Endothelial cell of umbilical vein (primary cell): ENCODE results near the gene RAB3C. TPM values are rescaled to one million over a fixed set of nuclear protein-coding genes. Genes with fewer than 3 reads are reported as not detected.

Source experiments
- BruUV-seq: library from RNA; stranded (reverse); fragments of 400-500 nt; replicated peaks from 2 replicates; lab custom pipeline; 2021; lab: Mats Ljungman, UMichigan
- CTCF ChIA-PET: fragments of 300-600, 350-600 bp; sonication (Branson Sonifier 250); formaldehyde crosslinking; loops from one replicate; lab custom pipeline; 2021; ENCODE audit warnings: antibody characterized with exemption, inconsistent platforms; lab: Charles Lee
- POLR2A ChIA-PET: fragments of 300-600, 350-600 bp; sonication (Branson Sonifier 250); formaldehyde crosslinking; loops from one replicate; lab custom pipeline; 2021; ENCODE audit warnings: antibody characterized with exemption, inconsistent platforms; lab: Charles Lee
- DNase-seq: peaks from one replicate; pipeline ENCODE4 v3.0.0-alpha.2; 2011; ENCODE audit warnings: low read depth, low spot score
- FAIRE-seq: peaks from 2 replicates; lab custom pipeline; 2011; peaks lifted over from hg19 to GRCh38; lab: Jason Lieb, UNC
- H2AFZ ChIP-seq: 2 replicates; pipeline ENCODE4 v1.6.0; 2012; ENCODE audit warnings: low read depth, low read length, control low read depth, inconsistent platforms
- H3K27ac ChIP-seq: 2 replicates; pipeline ENCODE4 v1.5.1; 2011; ENCODE audit warnings: low read depth, mild to moderate bottlenecking, control low read depth, low read length, moderate library complexity; ENCODE audit not compliant: insufficient read depth
- H3K27me3 ChIP-seq, 2 experiments: 2 replicates each; pipeline versions ENCODE4 v1.6.0 to v1.6.1; 2011; ENCODE audit warnings: low read length in 2 of 2, mixed read lengths in 1 of 2; ENCODE audit not compliant: control insufficient read depth in 2 of 2, insufficient read depth in 2 of 2
- H3K36me3 ChIP-seq, 2 experiments: 2 replicates in 1 of 2; 3 replicates in 1 of 2; pipeline ENCODE4 v1.5.1; 2011; ENCODE audit warnings: low read length in 2 of 2, mild to moderate bottlenecking in 1 of 2, moderate library complexity in 1 of 2; ENCODE audit not compliant: control insufficient read depth in 2 of 2, insufficient read depth in 2 of 2; ENCODE audit errors: extremely low read depth in 1 of 2
- H3K4me1 ChIP-seq: 3 replicates; pipeline ENCODE4 v1.5.1; 2011; ENCODE audit warnings: mild to moderate bottlenecking, low read length; ENCODE audit not compliant: control insufficient read depth, insufficient read depth; ENCODE audit errors: extremely low read depth
- H3K4me2 ChIP-seq: 2 replicates; pipeline ENCODE4 v1.6.1; 2011; ENCODE audit warnings: low read length, control low read depth, mixed read lengths; ENCODE audit not compliant: insufficient read depth
- H3K4me3 ChIP-seq, 3 experiments: fragments of 200-600 bp in 1 of 3; sonication (generic), shearing (Covaris generic) in 1 of 3; replicated peaks in 1 of 3; 2 replicates each; pipeline ENCODE4 v1.5.1; 2011 to 2016; ENCODE audit warnings: control low read depth in 3 of 3, low read length in 3 of 3, mild to moderate bottlenecking in 2 of 3, inconsistent platforms in 1 of 3, low read depth in 1 of 3, moderate library complexity in 1 of 3; ENCODE audit not compliant: insufficient read depth in 1 of 3
- H3K79me2 ChIP-seq: 2 replicates; pipeline ENCODE4 v1.6.0; 2012; ENCODE audit warnings: low read length, inconsistent platforms; ENCODE audit not compliant: control insufficient read depth, insufficient read depth
- H3K9ac ChIP-seq: replicated peaks from 2 replicates; pipeline ENCODE3; 2011; ENCODE audit warnings: low read length, control low read depth; ENCODE audit not compliant: insufficient read depth; ENCODE audit errors: extremely low read depth
- H3K9me1 ChIP-seq: replicated peaks from 3 replicates; pipeline ENCODE4 v1.6.0; 2011; ENCODE audit warnings: mild to moderate bottlenecking, low read length; ENCODE audit not compliant: control insufficient read depth, insufficient read depth; ENCODE audit errors: extremely low read depth
- H3K9me3 ChIP-seq: replicated peaks from 2 replicates; pipeline ENCODE4 v1.5.1; 2012; ENCODE audit warnings: low read length, inconsistent platforms; ENCODE audit not compliant: control insufficient read depth, insufficient read depth
- H4K20me1 ChIP-seq: replicated peaks from 2 replicates; pipeline ENCODE3; 2011; ENCODE audit warnings: mild to moderate bottlenecking, low read length; ENCODE audit not compliant: control insufficient read depth, insufficient read depth; ENCODE audit errors: extremely low read depth
- EZH2 ChIP-seq: IDR thresholded peaks from 2 replicates; pipeline ENCODE4 v1.6.1; 2012; ENCODE audit warnings: borderline replicate concordance, low read depth, mild to moderate bottlenecking, moderate library complexity, low read length, inconsistent platforms; ENCODE audit not compliant: severe bottlenecking
- FOS ChIP-seq: IDR thresholded peaks from 2 replicates; pipeline ENCODE4 v1.6.1; 2011; ENCODE audit warnings: mild to moderate bottlenecking, low read length, moderate library complexity, borderline replicate concordance; ENCODE audit not compliant: insufficient read depth
- GATA2 ChIP-seq: IDR thresholded peaks from 2 replicates; pipeline ENCODE4 v1.7.0; 2011; ENCODE audit warnings: low read depth, mild to moderate bottlenecking, moderate library complexity, mixed read lengths, low read length; ENCODE audit not compliant: insufficient read length, insufficient read depth
- JUN ChIP-seq: IDR thresholded peaks from 2 replicates; pipeline ENCODE4 v1.6.1; 2011; ENCODE audit warnings: borderline replicate concordance, low read depth; ENCODE audit not compliant: insufficient read length, insufficient read depth
- MYC ChIP-seq: IDR thresholded peaks from one replicate; pipeline ENCODE4 v1.6.1; 2011; ENCODE audit warnings: mild to moderate bottlenecking, low read depth, low read length
- POLR2A ChIP-seq: IDR thresholded peaks from 2 replicates; pipeline ENCODE4 v1.6.1; 2012; ENCODE audit warnings: low read depth, mild to moderate bottlenecking, control low read depth, low read length
- POLR2AphosphoS5 ChIP-seq: IDR thresholded peaks from 2 replicates; pipeline ENCODE4 v1.6.1; 2012; ENCODE audit warnings: low read depth, mild to moderate bottlenecking, control low read depth, low read length, moderate library complexity; ENCODE audit not compliant: insufficient read depth
- dilution Hi-C: fragments of 300-500 bp; cut with MboI; formaldehyde crosslinking; loops from one replicate; pipeline ENCODE4 v1.15.0; 2019; ENCODE audit warnings: low sequenced_read_pairs; ENCODE audit not compliant: extremely low pct_ligation_motif_present
- intact Hi-C: fragments of 100-400 bp; cut with micrococcal nuclease; formaldehyde crosslinking; loops from one replicate; pipeline ENCODE4 v1.10.0; 2022
- polyA plus RNA-seq, 4 experiments: library from polyadenylated mRNA; depleted of rRNA in 3 of 4; stranded (reverse) in 3 of 4; unstranded in 1 of 4; fragments of >200 nt; gene quantifications; 2 replicates each; pipeline versions ENCODE4 v1.2.1 to v1.2.3, GENCODE V29; 2011 to 2012; ENCODE audit warnings: missing spikeins in 1 of 4
- total RNA-seq: library from RNA; stranded (reverse); gene quantifications from 2 replicates; pipeline ENCODE4 v1.2.3, GENCODE V29; 2021
- TF ChIP-seq, protein P1 (sequence below), 2 donors: IDR thresholded peaks; 1 replicate in 1 of 2; 2 replicates in 1 of 2; pipeline ENCODE4 v1.5.1; 2011; ENCODE audit warnings: low read length in 2 of 2, mild to moderate bottlenecking in 2 of 2, moderate library complexity in 2 of 2, control low read depth in 1 of 2, inconsistent platforms in 1 of 2, low read depth in 1 of 2; ENCODE audit not compliant: insufficient read depth in 1 of 2; ENCODE audit errors: extremely low read depth in 1 of 2
- TF ChIP-seq, protein P2 (sequence below): IDR thresholded peaks from 2 replicates; pipeline ENCODE4 v1.6.1; 2011; ENCODE audit not compliant: insufficient read depth, insufficient read length

RAB3C gene
- total and polyA plus RNA-seq, 2 donors (not counting 3 experiments of a cell fraction or from before 2014, with no cell fraction given), result 0.04 to 0.66 TPM

DNA sequence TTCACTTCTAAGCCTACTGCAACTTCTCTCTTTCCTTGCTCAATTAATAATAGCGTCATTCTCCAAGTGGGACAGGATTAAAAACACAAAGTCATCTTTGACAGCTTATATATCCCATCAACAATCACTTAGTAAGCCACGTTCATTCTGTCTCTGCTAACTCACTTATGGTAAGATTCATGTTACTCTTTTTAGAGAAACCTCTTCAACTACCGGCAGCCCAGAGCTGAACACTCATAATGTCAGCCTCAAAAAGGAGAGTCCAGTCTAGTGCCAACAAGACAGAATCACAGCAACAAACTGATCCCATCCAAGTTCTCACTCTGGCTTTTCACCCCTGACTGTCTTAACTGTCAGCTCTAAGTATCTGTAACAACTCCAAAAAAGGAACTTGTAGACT, 196.0 kb downstream of the RAB3C start:
- Histone ChIP-seq H3K4me3 (no peak overlapping the region), H3K9me3 (no peaks in the 10 kb centered on the region), H2AFZ (no peak overlapping the region), H3K9me1 (no peaks in the 10 kb centered on the region), H3K79me2 (no peaks in the 10 kb centered on the region), H3K4me2 (no peak overlapping the region), H3K27ac (no peak overlapping the region), H3K27me3 (peaks cover 2 to 10% of the 10 kb centered on the region in 2 experiments), H3K4me1 (no peaks in the 10 kb centered on the region), H3K9ac (no peak overlapping the region), H4K20me1 (no peaks in the 10 kb centered on the region), H3K36me3 (no peaks in the 10 kb centered on the region)
- DNase-seq (no peak), FAIRE-seq (no peak)
- dilution Hi-C loops, result no loop called here
- TF ChIP-seq, protein P1, sequence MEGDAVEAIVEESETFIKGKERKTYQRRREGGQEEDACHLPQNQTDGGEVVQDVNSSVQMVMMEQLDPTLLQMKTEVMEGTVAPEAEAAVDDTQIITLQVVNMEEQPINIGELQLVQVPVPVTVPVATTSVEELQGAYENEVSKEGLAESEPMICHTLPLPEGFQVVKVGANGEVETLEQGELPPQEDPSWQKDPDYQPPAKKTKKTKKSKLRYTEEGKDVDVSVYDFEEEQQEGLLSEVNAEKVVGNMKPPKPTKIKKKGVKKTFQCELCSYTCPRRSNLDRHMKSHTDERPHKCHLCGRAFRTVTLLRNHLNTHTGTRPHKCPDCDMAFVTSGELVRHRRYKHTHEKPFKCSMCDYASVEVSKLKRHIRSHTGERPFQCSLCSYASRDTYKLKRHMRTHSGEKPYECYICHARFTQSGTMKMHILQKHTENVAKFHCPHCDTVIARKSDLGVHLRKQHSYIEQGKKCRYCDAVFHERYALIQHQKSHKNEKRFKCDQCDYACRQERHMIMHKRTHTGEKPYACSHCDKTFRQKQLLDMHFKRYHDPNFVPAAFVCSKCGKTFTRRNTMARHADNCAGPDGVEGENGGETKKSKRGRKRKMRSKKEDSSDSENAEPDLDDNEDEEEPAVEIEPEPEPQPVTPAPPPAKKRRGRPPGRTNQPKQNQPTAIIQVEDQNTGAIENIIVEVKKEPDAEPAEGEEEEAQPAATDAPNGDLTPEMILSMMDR (IDR thresholded peaks at IDR 0.05; ENCODE audit: extremely low read depth in 1 of 2, insufficient read depth in 1 of 2, low read depth in 1 of 2, low read length in 2 of 2), result no peak
- TF ChIP-seq MYC, result no peak
- no peak for TF ChIP-seq EZH2
- no peak for TF ChIP-seq JUN
- TF ChIP-seq FOS, result no peak
- TF ChIP-seq POLR2A, result no peak
- TF ChIP-seq POLR2AphosphoS5, result no peak
- TF ChIP-seq, protein P2, sequence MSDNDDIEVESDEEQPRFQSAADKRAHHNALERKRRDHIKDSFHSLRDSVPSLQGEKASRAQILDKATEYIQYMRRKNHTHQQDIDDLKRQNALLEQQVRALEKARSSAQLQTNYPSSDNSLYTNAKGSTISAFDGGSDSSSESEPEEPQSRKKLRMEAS, result no peak
- no peak for TF ChIP-seq GATA2
- ChIA-PET CTCF (interaction anchor here (1.1 to 1.2 kb wide), 2 partner anchors 41 to 72 kb away, joined by 3 to 4 read pairs; no protein-coding TSS in a partner anchor), POLR2A (no interaction called here)
- intact Hi-C loops, result no loop called here
- BruUV-seq, result no TSS peak
